Lower lobe of right lung (tissue), 2 donors: Measurements from ENCODE around the gene DNPH1. TPM values are rescaled to one million over a fixed set of nuclear protein-coding genes. Genes with fewer than 3 reads are reported as not detected.

Experiments used
- ATAC-seq, 2 donors: fragments of 200-7000 bp; cut with Tn5 transposase; one replicate each; pipeline ENCODE4 v1.9.1; 2020 to 2022; ENCODE audit warnings: mild to moderate bottlenecking in 2 of 2, moderate library complexity in 2 of 2
- DNase-seq: peaks from one replicate; pipeline ENCODE4 v3.0.0-alpha.2; 2020
- H3K27ac ChIP-seq: fragments of 200-600 bp; one replicate; pipeline ENCODE4 v1.8.0; 2022
- H3K27me3 ChIP-seq: fragments of 200-600 bp; one replicate; pipeline ENCODE4 v1.8.0; 2022; ENCODE audit warnings: low read depth
- H3K36me3 ChIP-seq: fragments of 200-600 bp; one replicate; pipeline ENCODE4 v1.8.0; 2022; ENCODE audit warnings: mild to moderate bottlenecking
- H3K4me1 ChIP-seq: fragments of 200-600 bp; one replicate; pipeline ENCODE4 v1.8.0; 2022
- H3K4me3 ChIP-seq: fragments of 200-600 bp; one replicate; pipeline ENCODE4 v1.8.0; 2022; ENCODE audit warnings: mild to moderate bottlenecking
- H3K9me3 ChIP-seq: fragments of 200-600 bp; one replicate; pipeline ENCODE4 v1.8.0; 2022
- CTCF ChIP-seq: fragments of 200-600 bp; IDR thresholded peaks from one replicate; pipeline ENCODE4 v1.8.0; 2022; ENCODE audit warnings: antibody characterized with exemption, mild to moderate bottlenecking
- intact Hi-C: fragments of 100-400 bp; cut with DNase I; formaldehyde crosslinking; loops from one replicate; pipeline ENCODE4 v1.11.0; 2022
- total RNA-seq: library from RNA; stranded (reverse); fragmentation: NEBNext Ultra II Directional; extraction: Animal tissue kit (Norgen Biotek cat#: 25700); gene quantifications from one replicate; pipeline ENCODE4 v1.2.1, GENCODE V29; 2021
- donor health status: DM: no; HTN: yes; CAD: no; lungs with severe emphysema.

The DNPH1 gene
- total RNA-seq, 1 donor from 2014 or later = 24.0 TPM

- Histone ChIP-seq H3K27me3 (no peaks in the 10 kb centered on the region), H3K4me3 (no peak overlapping the region), H3K36me3 (peaks cover 46% of the 10 kb centered on the region), H3K27ac (no peak overlapping the region), H3K4me1 (no peaks in the 10 kb centered on the region), H3K9me3 (no peaks in the 10 kb centered on the region)
- ATAC-seq (no peak), DNase-seq (no peak)
- intact Hi-C loops = no loop called here
- no peak for TF ChIP-seq CTCF
Measured at GRCh38 chr6:43203029-43203717, 26.1 kb downstream of the DNPH1 start.

- Histone ChIP-seq H3K4me3 (no peak overlapping the region), H3K9me3 (no peaks in the 10 kb centered on the region), H3K36me3 (peaks cover 53% of the 10 kb centered on the region), H3K27me3 (no peaks in the 10 kb centered on the region), H3K27ac (no peak overlapping the region), H3K4me1 (no peaks in the 10 kb centered on the region)
- intact Hi-C loops = no loop called here
- TF ChIP-seq CTCF = no peak
- no peak for DNase-seq
- no peak for ATAC-seq
Measured at GRCh38 chr6:43202451-43202850, 26.8 kb downstream of the DNPH1 start.

- intact Hi-C loops = no loop called here
- DNase-seq = no peak
- TF ChIP-seq CTCF = no peak
- Histone ChIP-seq H3K9me3 (no peaks in the 10 kb centered on the region), H3K36me3 (peaks cover 72% of the 10 kb centered on the region), H3K27me3 (no peaks in the 10 kb centered on the region), H3K4me3 (no peak overlapping the region), H3K27ac (no peak overlapping the region), H3K4me1 (no peaks in the 10 kb centered on the region)
- ATAC-seq = no peak
Measured at GRCh38 chr6:43200541-43200940, 28.7 kb downstream of the DNPH1 start.

- peaks cover 72% of the 10 kb centered on the region for H3K36me3 ChIP-seq
- H3K4me1 ChIP-seq = no peaks in the 10 kb centered on the region
- no peak overlapping the region for H3K27ac ChIP-seq
- no peak overlapping the region for H3K4me3 ChIP-seq
- H3K27me3 ChIP-seq = no peaks in the 10 kb centered on the region
- intact Hi-C loops = no loop called here
- no peak for DNase-seq
- no peak for ATAC-seq
- H3K9me3 ChIP-seq = no peaks in the 10 kb centered on the region
- no peak for TF ChIP-seq CTCF
Measured at GRCh38 chr6:43199912-43200311, 29.4 kb downstream of the DNPH1 start.

GRCh38 chr6:43196337-43196736 is 32.9 kb downstream of the DNPH1 start:
- Histone ChIP-seq H3K27me3 (no peaks in the 10 kb centered on the region), H3K9me3 (no peaks in the 10 kb centered on the region), H3K4me1 (no peaks in the 10 kb centered on the region), H3K27ac (no peak overlapping the region), H3K36me3 (peaks cover 93% of the 10 kb centered on the region), H3K4me3 (no peak overlapping the region)
- no peak for ATAC-seq
- DNase-seq = no peak
- intact Hi-C loops = no loop called here
- TF ChIP-seq CTCF = no peak
